C1 segment of cervical spinal cord (tissue), 14 donors: ENCODE measurements around the gene TNFSF12.

ENCODE experiments used
- DNase-seq, 14 donors: peaks; one replicate each; lab custom pipeline; 2025; lab: John Stamatoyannopoulos, UW

The TNFSF12 gene

DNA sequence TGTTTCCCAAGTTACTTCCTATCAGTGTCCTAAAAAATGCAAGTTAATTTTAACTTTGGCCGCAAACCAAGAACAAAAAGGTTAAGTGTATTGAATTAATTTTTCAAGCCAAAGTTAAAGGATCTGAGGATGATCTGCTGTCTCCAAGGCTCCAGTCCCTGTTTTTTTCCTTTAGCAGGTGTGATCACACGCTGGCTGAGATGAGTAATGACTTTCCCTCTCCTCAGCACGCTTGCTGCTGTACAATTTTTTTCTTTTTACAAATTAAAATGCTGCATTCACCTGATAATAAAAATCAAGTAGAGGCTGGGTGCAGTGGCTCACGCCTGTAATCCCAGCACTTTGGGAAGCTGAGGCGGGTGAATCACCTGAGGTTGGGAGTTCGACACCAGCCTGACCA is 3.9 kb upstream of the TNFSF12 start:
- no peak for DNase-seq

GRCh38 chr17:7549401-7550055 is 670 bp downstream of the TNFSF12 start:
- peak in 1 of 14 donors; percentile 57 for DNase-seq

- DNase-seq = no peak
Measured at GRCh38 chr17:7550344-7550743, 1.5 kb downstream of the TNFSF12 start.

GRCh38 chr17:7551396-7551795 is 2.5 kb downstream of the TNFSF12 start:
- no peak for DNase-seq

GRCh38 chr17:7552621-7553051 is 3.8 kb downstream of the TNFSF12 start:
- DNase-seq = peak in 3 of 14 donors; percentile 22 to 38 (median 37)

GRCh38 chr17:7553356-7553755 is 4.5 kb downstream of the TNFSF12 start:
- no peak for DNase-seq

DNA sequence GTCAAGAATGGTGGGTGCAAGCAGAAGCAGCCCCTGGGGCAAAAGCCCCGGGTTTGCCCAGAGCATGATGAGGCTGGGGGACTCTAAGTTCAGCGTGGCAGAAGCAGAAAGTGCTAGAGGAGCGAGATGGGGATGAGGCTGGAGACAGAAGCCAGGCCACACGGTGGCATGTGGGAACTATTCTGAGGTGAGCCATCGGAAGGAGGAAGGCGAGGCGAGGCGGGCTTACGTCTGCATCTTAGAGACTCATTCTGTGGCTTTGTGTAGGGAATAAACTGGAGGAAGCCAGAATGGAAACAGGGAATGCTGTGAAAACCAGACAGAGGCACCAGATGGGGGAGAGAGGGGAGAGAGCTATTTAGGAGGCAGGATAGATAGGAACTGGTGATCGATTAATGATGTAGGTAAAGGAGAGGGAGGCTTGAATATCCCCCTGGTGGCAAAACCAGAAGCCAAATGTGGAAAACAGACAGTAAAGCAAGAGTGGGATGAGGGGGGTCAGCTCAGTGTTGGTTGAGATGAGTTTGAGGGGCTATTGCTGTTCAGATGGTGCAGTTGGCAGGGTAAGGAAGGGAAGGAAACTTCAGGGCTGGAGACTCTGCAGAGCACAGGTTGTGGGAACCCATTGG is 6.6 kb downstream of the TNFSF12 start:
- no peak for DNase-seq

GRCh38 chr17:7556627-7557026 is 7.8 kb downstream of the TNFSF12 start:
- no peak for DNase-seq

- DNase-seq = peak in 1 of 14 donors; percentile 24
Measured at GRCh38 chr17:7557147-7557764, 8.4 kb downstream of the TNFSF12 start.

- DNase-seq = peak in 12 of 14 donors; percentile 39 to 89 (median 82)
Measured at GRCh38 chr17:7557775-7558543, 9.1 kb downstream of the TNFSF12 start.

- DNase-seq = peak in 6 of 14 donors; percentile 62 to 86 (median 78)
Measured at GRCh38 chr17:7558544-7559319, 9.9 kb downstream of the TNFSF12 start, which contains the start of gene TNFSF13. Gene TNFSF13, plus strand, starts transcription at chr17:7558750. Its CDS starts 290 bp downstream, at chr17:7559040.

- DNase-seq = no peak
Measured at GRCh38 chr17:7559320-7560171, 10.7 kb downstream of the TNFSF12 start.

GRCh38 chr17:7560172-7561027 is 11.5 kb downstream of the TNFSF12 start:
- peak in 1 of 14 donors; percentile 37 for DNase-seq

GRCh38 chr17:7561028-7561575 is 12.2 kb downstream of the TNFSF12 start:
- peak in 12 of 14 donors; percentile 57 to 86 (median 78) for DNase-seq

GRCh38 chr17:7561589-7562207 is 12.8 kb downstream of the TNFSF12 start, which contains the start of gene SENP3:
Gene SENP3, plus strand, starts transcription at chr17:7561919. Its CDS starts 1,158 bp downstream, at chr17:7563077.
- DNase-seq = peak; percentile 38 to 95 (median 82)

GRCh38 chr17:7562208-7562605 is 13.3 kb downstream of the TNFSF12 start:
- DNase-seq = no peak

GRCh38 chr17:7563115-7563869 is 14.4 kb downstream of the TNFSF12 start:
- DNase-seq = no peak
